Measurements from ENCODE around the gene SMIM1. TPM values are rescaled to one million over a fixed set of nuclear protein-coding genes. Genes with fewer than 3 reads are reported as not detected.

SMIM1 gene
- total RNA-seq, 2 experiments from 2014 or later = 1.5 to 2.2 TPM

GRCh38 chr1:3738943-3739342, 33.6 kb upstream of the SMIM1 start:
- Mint-ChIP-seq H3K9me3 (no peaks in the 10 kb centered on the region), H3K4me1 (ENCODE audit: low read depth) (peaks cover 5% of the 10 kb centered on the region), H3K4me3 (no peak overlapping the region), H3K36me3 (ENCODE audit: low read depth) (peaks cover 2% of the 10 kb centered on the region), H3K27me3 (no peaks in the 10 kb centered on the region), H3K27ac (no peak overlapping the region)
- intact Hi-C loops (cut with micrococcal nuclease) = no loop called here
- CTCF ChIA-PET = interaction anchor here (1.1 kb wide), 1 partner anchor 15 kb away, joined by 3 read pairs; no protein-coding TSS in a partner anchor
- POLR2A ChIA-PET = no interaction called here
- TF ChIP-seq CTCF (IDR thresholded peaks at IDR 0.05) = no peak
- ATAC-seq (no peak), DNase-seq (no peak)

- Mint-ChIP-seq H3K4me3 (no peak overlapping the region), H3K4me1 (ENCODE audit: low read depth) (peaks cover 5% of the 10 kb centered on the region), H3K9me3 (no peaks in the 10 kb centered on the region), H3K36me3 (ENCODE audit: low read depth) (peaks cover 2% of the 10 kb centered on the region), H3K27me3 (no peaks in the 10 kb centered on the region), H3K27ac (no peak overlapping the region)
- TF ChIP-seq CTCF (IDR thresholded peaks at IDR 0.05) = no peak
- ATAC-seq (no peak), DNase-seq (no peak)
- intact Hi-C loops (cut with micrococcal nuclease) = no loop called here
- ChIA-PET POLR2A (no interaction called here), CTCF (no interaction called here)
Measured at GRCh38 chr1:3740042-3740441, 32.5 kb upstream of the SMIM1 start.

GRCh38 chr1:3740752-3741151, 31.8 kb upstream of the SMIM1 start:
- TF ChIP-seq CTCF (IDR thresholded peaks at IDR 0.05) = no peak
- H3K27ac Mint-ChIP-seq = no peak overlapping the region
- intact Hi-C loops (cut with micrococcal nuclease) = no loop called here
- no peaks in the 10 kb centered on the region for H3K27me3 Mint-ChIP-seq
- ATAC-seq (no peak), DNase-seq (no peak)
- peaks cover 12% of the 10 kb centered on the region for H3K4me1 Mint-ChIP-seq (ENCODE audit: low read depth)
- H3K36me3 Mint-ChIP-seq (ENCODE audit: low read depth) = peaks cover 2% of the 10 kb centered on the region
- H3K4me3 Mint-ChIP-seq = no peak overlapping the region
- ChIA-PET POLR2A (no interaction called here), CTCF (no interaction called here)
- no peaks in the 10 kb centered on the region for H3K9me3 Mint-ChIP-seq

GRCh38 chr1:3741566-3742438, 30.7 kb upstream of the SMIM1 start:
- H3K4me1 Mint-ChIP-seq (ENCODE audit: low read depth) = peaks cover 18% of the 10 kb centered on the region
- H3K27ac Mint-ChIP-seq = no peak overlapping the region
- H3K4me3 Mint-ChIP-seq = no peak overlapping the region
- ATAC-seq (no peak), DNase-seq (no peak)
- no peak for TF ChIP-seq CTCF (IDR thresholded peaks at IDR 0.05)
- peaks cover 2% of the 10 kb centered on the region for H3K36me3 Mint-ChIP-seq (ENCODE audit: low read depth)
- H3K9me3 Mint-ChIP-seq = no peaks in the 10 kb centered on the region
- intact Hi-C loops (cut with micrococcal nuclease) = no loop called here
- H3K27me3 Mint-ChIP-seq = no peaks in the 10 kb centered on the region
- CTCF ChIA-PET = interaction anchor here (1.9 kb wide), 1 partner anchor 17 kb away, joined by 6 read pairs; no protein-coding TSS in a partner anchor
- POLR2A ChIA-PET = no interaction called here

Measured in activated CD8-positive, alpha-beta T cell treated with anti-CD3 and anti-CD28 coated beads for 36 hours (primary cell).